Measurements from ENCODE around the gene PAPPA.

- TF ChIP-seq CTCF (IDR thresholded peaks at IDR 0.05) (no peak), EP300 (IDR thresholded peaks at IDR 0.05) (no peak), POLR2A (IDR thresholded peaks at IDR 0.05) (no peak), POLR2AphosphoS5 (IDR thresholded peaks at IDR 0.05) (no peak)
Observed at GRCh38 chr9:116365056-116365471, 211.5 kb downstream of the PAPPA start.

Data from suprapubic skin (tissue), 4 donors.